Measurements from ENCODE around the gene TBC1D2B.
"Not testable (repeated sequence)": the region's sequence is repeated elsewhere in the genome, so short reads cannot be mapped to it uniquely, and the experiment has no call there.

TBC1D2B gene

DNA sequence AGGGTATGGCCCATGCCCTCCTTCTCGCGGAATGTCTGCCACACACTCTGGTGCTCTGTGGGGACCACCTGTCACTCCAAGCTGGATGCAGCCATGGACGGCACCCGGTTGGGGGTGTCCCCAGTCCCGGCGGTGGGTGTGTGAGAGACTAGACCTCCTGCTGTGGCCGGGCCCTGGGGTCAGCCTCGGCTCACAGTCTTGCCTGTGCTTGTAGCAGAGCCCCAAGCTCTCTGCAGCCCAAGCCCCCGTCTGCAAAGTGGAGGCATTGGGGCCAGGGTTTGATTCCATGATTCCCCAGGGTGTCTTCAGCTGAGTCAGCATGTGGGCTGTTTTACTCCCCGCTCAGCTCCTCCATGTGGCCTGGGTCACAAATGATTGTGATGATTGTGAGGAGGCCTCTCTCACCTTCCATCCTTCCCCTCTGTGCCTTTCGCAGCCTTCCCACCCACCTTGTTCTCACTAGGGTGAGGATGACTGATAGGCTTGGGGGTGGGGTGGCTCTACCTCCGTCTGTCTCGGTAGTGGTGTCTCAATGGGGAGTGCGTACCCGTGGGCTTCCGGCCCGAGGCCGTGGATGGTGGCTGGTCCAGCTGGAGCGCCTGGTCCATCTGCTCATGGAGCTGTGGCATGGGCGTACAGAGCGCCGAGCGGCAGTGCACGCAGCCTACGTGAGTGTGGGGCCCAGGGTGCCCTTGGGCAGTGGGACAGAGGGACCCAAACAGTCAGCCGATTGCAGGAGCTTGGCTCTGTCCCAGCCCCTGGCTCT, 100.6 kb downstream of the TBC1D2B start:
- DNase-seq (ENCODE audit: low read depth, low spot score); POLR2A ChIA-PET; H3K4me3 ChIP-seq (ENCODE audit: low read depth, low read length): not testable (repeated sequence)
- CTCF ChIA-PET: interaction anchor here (1.1 kb wide), 1 partner anchor 131 kb away, joined by 3 read pairs; no protein-coding TSS in a partner anchor

DNA sequence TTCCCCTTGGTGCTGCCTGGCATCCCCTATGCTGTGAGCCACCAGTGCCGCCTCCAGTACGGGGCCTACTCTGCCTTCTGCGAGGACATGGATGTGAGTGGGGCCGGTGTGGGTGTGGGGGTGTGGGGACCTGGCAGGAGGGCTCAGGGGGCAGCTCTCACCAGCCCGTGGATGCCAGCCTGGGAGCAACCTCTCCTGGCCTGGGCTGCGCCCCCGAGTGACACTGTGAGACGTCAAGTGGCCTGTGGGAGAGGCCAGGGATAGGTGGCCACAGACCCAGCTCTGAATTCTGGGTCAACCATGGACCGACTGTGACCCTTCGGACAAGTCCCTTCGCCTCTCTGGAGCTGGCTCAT, 101.4 kb downstream of the TBC1D2B start:
- H3K4me3 ChIP-seq (ENCODE audit: low read depth, low read length); CTCF ChIA-PET; DNase-seq (ENCODE audit: low read depth, low spot score); POLR2A ChIA-PET: not testable (repeated sequence)

DNA sequence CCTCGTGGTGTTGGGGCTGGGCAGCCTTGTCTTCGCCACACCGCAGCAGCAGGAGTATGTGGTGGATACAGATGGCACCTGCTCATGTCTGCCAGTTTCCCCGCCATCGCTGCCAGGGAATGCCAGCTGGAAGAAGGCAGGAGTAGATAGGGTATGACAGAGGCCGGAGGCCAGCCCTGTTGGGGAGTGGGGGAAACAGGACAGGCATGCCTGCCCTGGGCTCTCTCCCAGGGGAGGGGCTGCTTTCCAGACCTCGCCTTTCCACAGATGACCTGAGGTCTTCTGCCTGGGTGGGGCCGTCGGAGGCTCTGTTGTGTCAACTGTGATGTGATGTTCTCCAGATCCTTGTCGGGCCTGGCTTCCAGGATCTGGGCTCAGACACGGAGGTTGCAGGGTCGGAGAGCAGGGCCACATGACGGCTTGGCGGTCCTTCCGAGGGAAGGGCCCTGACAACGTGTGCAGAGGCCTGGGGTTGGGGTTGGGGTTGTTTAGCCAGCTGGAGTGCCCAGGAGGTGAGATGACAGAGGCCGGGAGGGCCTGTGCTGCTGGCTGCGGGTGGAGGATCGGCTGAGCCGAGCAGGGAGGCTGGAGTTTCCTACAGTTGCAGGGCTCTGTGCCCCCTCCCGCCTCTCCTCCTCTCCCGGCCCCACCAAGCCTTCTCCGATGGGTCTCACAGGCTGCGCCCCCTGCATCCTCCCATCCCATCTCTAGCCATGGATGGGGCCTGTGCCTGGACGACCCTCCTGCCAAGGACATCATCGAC, 102.0 kb downstream of the TBC1D2B start:
- ChIA-PET CTCF (no interaction called here), POLR2A (no interaction called here)
- TF ChIP-seq, protein P1, sequence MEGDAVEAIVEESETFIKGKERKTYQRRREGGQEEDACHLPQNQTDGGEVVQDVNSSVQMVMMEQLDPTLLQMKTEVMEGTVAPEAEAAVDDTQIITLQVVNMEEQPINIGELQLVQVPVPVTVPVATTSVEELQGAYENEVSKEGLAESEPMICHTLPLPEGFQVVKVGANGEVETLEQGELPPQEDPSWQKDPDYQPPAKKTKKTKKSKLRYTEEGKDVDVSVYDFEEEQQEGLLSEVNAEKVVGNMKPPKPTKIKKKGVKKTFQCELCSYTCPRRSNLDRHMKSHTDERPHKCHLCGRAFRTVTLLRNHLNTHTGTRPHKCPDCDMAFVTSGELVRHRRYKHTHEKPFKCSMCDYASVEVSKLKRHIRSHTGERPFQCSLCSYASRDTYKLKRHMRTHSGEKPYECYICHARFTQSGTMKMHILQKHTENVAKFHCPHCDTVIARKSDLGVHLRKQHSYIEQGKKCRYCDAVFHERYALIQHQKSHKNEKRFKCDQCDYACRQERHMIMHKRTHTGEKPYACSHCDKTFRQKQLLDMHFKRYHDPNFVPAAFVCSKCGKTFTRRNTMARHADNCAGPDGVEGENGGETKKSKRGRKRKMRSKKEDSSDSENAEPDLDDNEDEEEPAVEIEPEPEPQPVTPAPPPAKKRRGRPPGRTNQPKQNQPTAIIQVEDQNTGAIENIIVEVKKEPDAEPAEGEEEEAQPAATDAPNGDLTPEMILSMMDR (IDR thresholded peaks at IDR 0.05; ENCODE audit: insufficient read depth, low read length, missing control alignments): no peak
- H3K4me3 ChIP-seq (ENCODE audit: low read depth, low read length): no peak overlapping the region
- no peak for DNase-seq (ENCODE audit: low read depth, low spot score)

DNA sequence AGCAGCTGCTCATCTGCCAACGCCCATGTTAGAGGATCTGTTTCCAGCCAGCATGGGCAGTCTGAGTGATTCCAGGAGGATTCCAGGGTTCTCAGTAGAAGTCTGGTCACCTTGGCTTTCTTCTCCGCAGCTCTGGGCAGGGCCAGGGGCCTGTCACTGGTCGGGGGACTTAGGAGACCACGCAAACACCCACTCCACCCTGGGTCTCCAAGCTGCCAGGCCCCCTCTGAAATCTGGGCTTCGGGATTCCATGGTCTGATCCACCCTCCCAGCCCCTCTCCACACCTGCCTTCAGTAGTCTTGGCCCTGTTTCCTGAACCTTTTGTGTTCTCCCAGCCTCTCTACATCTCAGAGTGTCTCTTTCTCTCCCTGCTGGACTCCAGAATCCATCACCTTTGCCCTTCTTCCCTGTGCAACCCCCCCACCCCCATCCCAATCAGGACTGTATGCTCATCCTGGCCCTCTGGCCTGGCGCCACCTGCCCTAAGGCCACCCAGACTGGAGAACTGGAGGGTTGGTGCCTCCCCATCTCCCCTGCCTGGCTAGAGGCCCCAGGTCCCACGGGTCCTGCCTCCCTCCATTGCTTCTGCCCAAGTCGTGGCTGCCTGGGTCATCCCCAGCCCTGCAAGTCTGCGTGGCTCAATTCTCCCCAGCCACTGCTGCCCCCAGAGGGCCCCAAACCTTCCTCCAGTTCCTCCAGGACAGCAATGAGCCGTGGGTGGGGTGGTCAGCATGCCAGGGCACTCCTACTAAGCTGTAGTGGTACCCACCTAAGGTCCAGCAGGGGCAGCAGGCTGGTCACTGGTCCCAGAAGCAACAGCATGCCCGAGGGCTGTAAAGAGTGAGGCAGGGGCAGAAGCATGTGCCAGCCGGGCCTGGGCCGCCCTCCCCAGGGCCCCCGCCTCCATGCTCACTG, 102.8 kb downstream of the TBC1D2B start:
- TF ChIP-seq, protein P1 (IDR thresholded peaks at IDR 0.05; ENCODE audit: insufficient read depth, low read length, missing control alignments): no peak
- POLR2A ChIA-PET: no interaction called here
- DNase-seq (ENCODE audit: low read depth, low spot score): no peak
- CTCF ChIA-PET: no interaction called here
- H3K4me3 ChIP-seq (ENCODE audit: low read depth, low read length): no peak overlapping the region

DNA sequence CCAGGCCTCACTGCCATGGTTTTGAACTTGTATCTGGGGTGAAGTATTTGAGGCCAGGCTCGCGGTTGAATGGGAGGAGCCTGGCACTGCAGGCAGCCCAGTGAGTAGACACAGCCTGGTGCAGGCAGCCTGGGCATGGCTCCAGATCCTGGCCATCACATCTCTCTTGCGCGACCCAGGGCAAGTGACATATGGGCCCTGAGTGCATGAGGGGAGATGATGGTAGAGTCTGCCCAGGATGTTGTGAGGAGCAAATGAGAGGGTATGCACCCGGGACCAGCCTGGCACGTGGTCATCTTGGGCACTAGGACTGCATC, 103.5 kb downstream of the TBC1D2B start:
- ChIA-PET POLR2A (no interaction called here), CTCF (no interaction called here)
- no peak for DNase-seq (ENCODE audit: low read depth, low spot score)
- TF ChIP-seq, protein P1 (IDR thresholded peaks at IDR 0.05; ENCODE audit: insufficient read depth, low read length, missing control alignments): no peak
- no peak overlapping the region for H3K4me3 ChIP-seq (ENCODE audit: low read depth, low read length)

DNA sequence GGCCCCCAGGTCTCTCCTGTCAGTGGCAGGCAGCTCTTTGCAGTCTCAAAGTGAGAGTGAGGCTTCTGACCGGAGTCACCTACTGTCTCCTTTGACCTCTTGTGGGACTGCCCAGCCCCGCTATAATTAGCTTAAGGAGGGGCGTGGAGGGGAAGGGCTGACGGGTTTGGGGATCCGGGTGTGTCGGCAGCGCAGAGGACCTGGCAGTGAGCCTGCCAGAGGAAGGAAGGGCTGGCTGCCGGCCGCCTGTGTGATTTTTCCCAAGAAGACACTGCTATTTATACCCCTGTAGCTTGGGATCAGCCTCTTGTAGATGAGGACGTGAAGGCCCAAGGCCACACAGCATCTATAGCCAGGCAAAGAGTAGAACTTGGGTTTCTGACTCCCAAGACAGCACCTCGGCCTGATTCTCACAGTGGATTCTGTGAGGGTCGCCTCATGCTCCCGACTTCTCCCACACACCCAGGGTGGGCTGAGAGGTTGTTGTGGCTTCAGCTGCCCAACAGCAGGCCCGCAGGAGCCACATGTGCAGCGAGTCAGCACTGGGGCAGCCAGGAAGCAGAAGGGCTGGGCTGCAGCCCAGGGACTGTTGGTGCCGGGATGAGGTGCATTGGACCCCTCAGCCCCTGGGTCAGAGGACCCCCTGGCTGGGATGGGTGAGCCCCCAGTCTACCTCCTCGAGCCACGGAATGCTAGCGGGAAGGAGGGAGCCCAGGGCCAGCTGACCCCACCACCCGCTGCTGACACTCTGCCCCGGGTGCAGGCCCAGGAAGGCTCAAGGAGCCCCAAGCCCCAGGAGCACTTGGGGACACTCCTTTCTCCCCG, 104.0 kb downstream of the TBC1D2B start:
- DNase-seq (ENCODE audit: low read depth, low spot score); POLR2A ChIA-PET; H3K4me3 ChIP-seq (ENCODE audit: low read depth, low read length); CTCF ChIA-PET: not testable (repeated sequence)

DNA sequence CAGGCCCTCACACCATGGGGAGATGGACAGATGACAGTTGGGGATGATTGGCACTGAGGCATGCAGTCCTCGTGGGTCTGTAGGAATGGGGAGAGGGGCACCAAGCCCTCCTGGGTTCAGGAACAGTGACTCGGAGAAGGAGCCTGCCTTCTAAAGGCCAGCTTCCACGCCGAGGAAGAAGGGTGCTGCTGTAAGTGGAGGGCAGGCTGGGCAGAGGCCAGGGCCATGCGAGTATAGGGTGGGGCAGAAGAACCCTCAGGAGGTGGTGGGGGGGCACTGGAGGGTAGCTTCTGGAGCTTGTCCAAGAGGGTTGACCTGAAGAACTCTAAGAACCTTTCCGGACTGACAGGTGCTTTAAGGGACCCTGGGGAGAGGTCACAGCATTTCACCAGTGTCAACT, 104.8 kb downstream of the TBC1D2B start:
- CTCF ChIA-PET; POLR2A ChIA-PET; H3K4me3 ChIP-seq (ENCODE audit: low read depth, low read length); DNase-seq (ENCODE audit: low read depth, low spot score): not testable (repeated sequence)

DNA sequence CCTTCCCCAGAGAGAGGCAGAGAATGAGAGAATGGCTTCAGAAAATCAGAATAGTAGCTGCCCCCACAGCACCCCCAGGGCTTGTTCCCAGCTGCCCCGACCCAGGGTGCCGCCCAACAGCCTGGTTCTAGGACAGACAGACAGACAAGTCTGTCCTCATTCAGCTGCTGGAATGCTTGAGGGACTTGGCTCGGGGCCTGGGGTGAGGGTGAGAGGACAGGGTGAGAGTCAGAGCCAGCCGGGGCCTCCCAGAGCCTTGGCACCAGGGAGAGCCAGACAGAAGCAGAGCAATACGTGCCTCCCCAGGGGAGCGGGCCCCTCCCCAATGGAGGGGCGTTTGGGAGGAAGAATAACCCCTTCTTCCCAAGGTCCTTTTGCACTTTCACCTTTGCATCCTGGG, 105.6 kb downstream of the TBC1D2B start:
- CTCF ChIA-PET; H3K4me3 ChIP-seq (ENCODE audit: low read depth, low read length); DNase-seq (ENCODE audit: low read depth, low spot score); POLR2A ChIA-PET: not testable (repeated sequence)

DNA sequence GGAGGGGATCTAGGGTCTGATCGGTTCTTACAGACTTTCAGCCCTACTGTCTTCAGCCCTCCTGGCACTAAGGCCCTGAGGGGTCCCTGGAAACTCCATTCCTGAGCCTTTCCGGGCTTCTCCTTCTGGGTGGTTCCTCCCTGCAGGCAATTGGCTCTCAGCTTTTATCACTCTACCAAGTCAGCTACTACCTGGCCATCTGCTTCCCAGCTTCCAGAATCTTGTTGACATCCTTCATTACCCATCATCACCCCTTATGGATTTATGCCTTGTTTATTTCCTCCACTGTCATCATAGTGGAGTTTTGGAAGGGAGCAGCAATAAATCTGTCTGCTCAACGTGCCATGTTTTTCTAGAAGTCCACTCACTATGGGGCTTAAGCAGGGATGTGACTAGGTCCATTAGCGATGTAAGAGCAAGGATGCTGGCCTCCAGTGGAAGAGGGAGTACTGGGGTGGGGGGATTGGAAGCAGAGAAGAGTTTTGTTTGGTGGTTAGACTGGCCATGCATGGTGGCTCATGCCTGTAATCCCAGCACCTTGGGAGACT, 106.6 kb downstream of the TBC1D2B start:
- DNase-seq (ENCODE audit: low read depth, low spot score); H3K4me3 ChIP-seq (ENCODE audit: low read depth, low read length); POLR2A ChIA-PET: not testable (repeated sequence)
- CTCF ChIA-PET: interaction anchor here (1.1 kb wide), 1 partner anchor 137 kb away, joined by 3 read pairs; no protein-coding TSS in a partner anchor

Data from AG04449 (cell line).